Rectal smooth muscle tissue (tissue), 1 donor: ENCODE measurements around the gene SLC2A8.

ENCODE experiments used
- H3K27ac ChIP-seq: one replicate; pipeline ENCODE4 v1.7.0; 2013; ENCODE audit warnings: low read depth, low read length, inconsistent platforms
- H3K27me3 ChIP-seq: one replicate; pipeline ENCODE4 v1.7.0; 2013; ENCODE audit warnings: low read length; ENCODE audit not compliant: control insufficient read depth, insufficient read depth
- H3K36me3 ChIP-seq: one replicate; pipeline ENCODE4 v1.7.0; 2013; ENCODE audit warnings: low read length; ENCODE audit not compliant: control insufficient read depth, insufficient read depth
- H3K4me1 ChIP-seq: one replicate; pipeline ENCODE4 v1.7.0; 2013; ENCODE audit warnings: low read length; ENCODE audit not compliant: control insufficient read depth, insufficient read depth
- H3K4me3 ChIP-seq: one replicate; pipeline ENCODE4 v1.7.0; 2013; ENCODE audit warnings: low read length
- H3K9ac ChIP-seq: one replicate; pipeline ENCODE4 v1.7.0; 2013; ENCODE audit warnings: low read length

Gene SLC2A8

GRCh38 chr9:127361561-127361960 lies 35.4 kb upstream of the SLC2A8 start:
- Histone ChIP-seq H3K36me3 (no peaks in the 10 kb centered on the region), H3K9ac (no peak overlapping the region), H3K27me3 (no peaks in the 10 kb centered on the region), H3K27ac (no peak overlapping the region), H3K4me3 (no peak overlapping the region), H3K4me1 (no peaks in the 10 kb centered on the region)

GRCh38 chr9:127362829-127363228 lies 34.1 kb upstream of the SLC2A8 start:
- H3K27me3 ChIP-seq: no peaks in the 10 kb centered on the region
- H3K36me3 ChIP-seq: no peaks in the 10 kb centered on the region
- H3K4me1 ChIP-seq: no peaks in the 10 kb centered on the region
- H3K4me3 ChIP-seq: no peak overlapping the region
- no peak overlapping the region for H3K27ac ChIP-seq
- no peak overlapping the region for H3K9ac ChIP-seq

GRCh38 chr9:127365461-127365860 lies 31.5 kb upstream of the SLC2A8 start:
- Histone ChIP-seq H3K27me3 (no peaks in the 10 kb centered on the region), H3K27ac (no peak overlapping the region), H3K9ac (no peak overlapping the region), H3K4me1 (no peaks in the 10 kb centered on the region), H3K4me3 (no peak overlapping the region), H3K36me3 (no peaks in the 10 kb centered on the region)

GRCh38 chr9:127366594-127366993 lies 30.4 kb upstream of the SLC2A8 start:
- no peak overlapping the region for H3K9ac ChIP-seq
- no peak overlapping the region for H3K4me3 ChIP-seq
- no peak overlapping the region for H3K27ac ChIP-seq
- H3K27me3 ChIP-seq: no peaks in the 10 kb centered on the region
- no peaks in the 10 kb centered on the region for H3K4me1 ChIP-seq
- H3K36me3 ChIP-seq: no peaks in the 10 kb centered on the region

- Histone ChIP-seq H3K36me3 (no peaks in the 10 kb centered on the region), H3K27me3 (no peaks in the 10 kb centered on the region), H3K27ac (no peak overlapping the region), H3K4me1 (no peaks in the 10 kb centered on the region), H3K4me3 (no peak overlapping the region), H3K9ac (no peak overlapping the region)
Measured at GRCh38 chr9:127368852-127369402, 28.0 kb upstream of the SLC2A8 start.

- H3K27ac ChIP-seq: no peak overlapping the region
- H3K4me3 ChIP-seq: no peak overlapping the region
- no peak overlapping the region for H3K9ac ChIP-seq
- no peaks in the 10 kb centered on the region for H3K4me1 ChIP-seq
- H3K27me3 ChIP-seq: no peaks in the 10 kb centered on the region
- H3K36me3 ChIP-seq: no peaks in the 10 kb centered on the region
Measured at GRCh38 chr9:127369428-127369827, 27.5 kb upstream of the SLC2A8 start.

GRCh38 chr9:127370147-127370579 lies 26.8 kb upstream of the SLC2A8 start:
- Histone ChIP-seq H3K9ac (no peak overlapping the region), H3K27ac (no peak overlapping the region), H3K36me3 (no peaks in the 10 kb centered on the region), H3K27me3 (no peaks in the 10 kb centered on the region), H3K4me3 (no peak overlapping the region), H3K4me1 (no peaks in the 10 kb centered on the region)

GRCh38 chr9:127370672-127371648 lies 26.0 kb upstream of the SLC2A8 start:
- no peak overlapping the region for H3K27ac ChIP-seq
- no peaks in the 10 kb centered on the region for H3K27me3 ChIP-seq
- no peak overlapping the region for H3K4me3 ChIP-seq
- H3K9ac ChIP-seq: no peak overlapping the region
- H3K4me1 ChIP-seq: no peaks in the 10 kb centered on the region
- H3K36me3 ChIP-seq: no peaks in the 10 kb centered on the region

GRCh38 chr9:127380479-127380878 lies 16.5 kb upstream of the SLC2A8 start:
- Histone ChIP-seq H3K36me3 (no peaks in the 10 kb centered on the region), H3K27ac (no peak overlapping the region), H3K9ac (no peak overlapping the region), H3K27me3 (no peaks in the 10 kb centered on the region), H3K4me3 (no peak overlapping the region), H3K4me1 (no peaks in the 10 kb centered on the region)

- H3K36me3 ChIP-seq: no peaks in the 10 kb centered on the region
- H3K4me3 ChIP-seq: no peak overlapping the region
- no peaks in the 10 kb centered on the region for H3K27me3 ChIP-seq
- no peak overlapping the region for H3K27ac ChIP-seq
- no peaks in the 10 kb centered on the region for H3K4me1 ChIP-seq
- H3K9ac ChIP-seq: no peak overlapping the region
Measured at GRCh38 chr9:127382541-127382940, 14.4 kb upstream of the SLC2A8 start.

- Histone ChIP-seq H3K36me3 (no peaks in the 10 kb centered on the region), H3K9ac (no peak overlapping the region), H3K4me3 (no peak overlapping the region), H3K27me3 (no peaks in the 10 kb centered on the region), H3K27ac (no peak overlapping the region), H3K4me1 (peaks cover 5% of the 10 kb centered on the region)
Measured at GRCh38 chr9:127384016-127384730, 12.8 kb upstream of the SLC2A8 start.

- H3K4me1 ChIP-seq: peaks cover 5% of the 10 kb centered on the region
- H3K36me3 ChIP-seq: no peaks in the 10 kb centered on the region
- H3K9ac ChIP-seq: no peak overlapping the region
- H3K27me3 ChIP-seq: no peaks in the 10 kb centered on the region
- no peak overlapping the region for H3K4me3 ChIP-seq
- H3K27ac ChIP-seq: no peak overlapping the region
Measured at GRCh38 chr9:127384901-127385300, 12.1 kb upstream of the SLC2A8 start.
